Neural cell (in vitro differentiated cells): ENCODE results near the gene SVOP. TPM values are rescaled to one million over a fixed set of nuclear protein-coding genes. Genes with fewer than 3 reads are reported as not detected.

Source experiments
- H2AFZ ChIP-seq: fragments of 200-600, 300-800 bp; sonication (generic), shearing (Covaris generic); 2 replicates; pipeline ENCODE4 v1.6.0; 2014; ENCODE audit warnings: low read depth, mild to moderate bottlenecking, antibody characterized with exemption, low read length, moderate library complexity
- H3F3A ChIP-seq: fragments of 200-600 bp; shearing (Covaris generic); 2 replicates; pipeline ENCODE4 v1.6.1; 2016; ENCODE audit warnings: mild to moderate bottlenecking, moderate library complexity, mixed read lengths, antibody characterized with exemption, low read length; ENCODE audit not compliant: insufficient read depth, poor library complexity, severe bottlenecking
- H3K27ac ChIP-seq: fragments of 200-600, 300-800 bp; sonication (generic), shearing (Covaris generic); 2 replicates; pipeline ENCODE4 v1.5.1; 2014; ENCODE audit warnings: mild to moderate bottlenecking, low read length, moderate library complexity
- H3K27me3 ChIP-seq: fragments of 300-800, 200-600 bp; sonication (generic), shearing (Covaris generic); 2 replicates; pipeline ENCODE4 v1.6.0; 2014; ENCODE audit warnings: mild to moderate bottlenecking, low read depth, low read length, moderate library complexity; ENCODE audit not compliant: insufficient read depth
- H3K36me3 ChIP-seq: fragments of 300-800, 200-600 bp; sonication (generic), shearing (Covaris generic); 2 replicates; pipeline ENCODE4 v1.5.1; 2014; ENCODE audit warnings: mild to moderate bottlenecking, antibody characterized with exemption, low read length, moderate library complexity; ENCODE audit not compliant: insufficient read depth
- H3K4me2 ChIP-seq: fragments of 300-800, 200-600 bp; sonication (generic), shearing (Covaris generic); 2 replicates; pipeline ENCODE4 v1.6.0; 2014; ENCODE audit warnings: mild to moderate bottlenecking, low read length
- H3K4me3 ChIP-seq: fragments of 300-800, 200-600 bp; sonication (generic), shearing (Covaris generic); 2 replicates; pipeline ENCODE4 v1.5.1; 2014; ENCODE audit warnings: mild to moderate bottlenecking, low read length, moderate library complexity
- H3K79me2 ChIP-seq: fragments of 200-600 bp; shearing (Covaris generic); replicated peaks from 2 replicates; pipeline ENCODE4 v1.6.0; 2014; ENCODE audit warnings: mild to moderate bottlenecking, low read length, moderate library complexity; ENCODE audit not compliant: insufficient read depth
- H3K9ac ChIP-seq: fragments of 300-800, 200-600 bp; sonication (generic), shearing (Covaris generic); 2 replicates; pipeline ENCODE4 v1.6.1; 2016; ENCODE audit warnings: mild to moderate bottlenecking, low read length, mixed read lengths
- H3K9me2 ChIP-seq: fragments of 200-600 bp; shearing (Covaris generic); 2 replicates; pipeline ENCODE4 v1.6.1; 2016; ENCODE audit warnings: mild to moderate bottlenecking, low read length, mixed read lengths; ENCODE audit not compliant: insufficient read depth
- H3K9me3 ChIP-seq: fragments of 200-600, 300-800 bp; sonication (generic), shearing (Covaris generic); 2 replicates; pipeline ENCODE4 v1.6.1; 2016; ENCODE audit warnings: mild to moderate bottlenecking, mixed run types, low read length, moderate library complexity, mixed read lengths
- H4K20me1 ChIP-seq: fragments of 200-600 bp; shearing (Covaris generic); 2 replicates; pipeline ENCODE4 v1.6.1; 2016; ENCODE audit warnings: mild to moderate bottlenecking, mixed run types; ENCODE audit not compliant: insufficient read depth
- EP300 ChIP-seq: fragments of 450-650 bp; conservative IDR thresholded peaks from 2 replicates; pipeline ENCODE4 v1.6.1; 2014; ENCODE audit warnings: antibody characterized with exemption, mild to moderate bottlenecking, moderate library complexity; ENCODE audit not compliant: poor library complexity, severe bottlenecking
- EZH2 ChIP-seq: fragments of 200-600, 300-800 bp; shearing (Covaris generic), sonication (generic); IDR thresholded peaks from 2 replicates; pipeline ENCODE4 v1.6.1; 2014; ENCODE audit warnings: antibody characterized with exemption, low read length, borderline replicate concordance, mild to moderate bottlenecking; ENCODE audit not compliant: insufficient read depth, poor library complexity, severe bottlenecking
- MXI1 ChIP-seq: fragments of 450-650 bp; conservative IDR thresholded peaks from 2 replicates; pipeline ENCODE4 v1.6.1; 2014; ENCODE audit warnings: antibody characterized with exemption, mild to moderate bottlenecking; ENCODE audit not compliant: poor library complexity, severe bottlenecking
- POLR2AphosphoS5 ChIP-seq: IDR thresholded peaks from 2 replicates; pipeline ENCODE4 v1.6.1; 2012
- RAD21 ChIP-seq: fragments of 450-650 bp; conservative IDR thresholded peaks from 2 replicates; pipeline ENCODE4 v1.6.1; 2014; ENCODE audit warnings: antibody characterized with exemption, mild to moderate bottlenecking, moderate library complexity
- SMC3 ChIP-seq: fragments of 450-650 bp; conservative IDR thresholded peaks from 2 replicates; pipeline ENCODE4 v1.6.1; 2014; ENCODE audit warnings: antibody characterized with exemption, mild to moderate bottlenecking, moderate library complexity; ENCODE audit not compliant: poor library complexity
- TAF1 ChIP-seq: IDR thresholded peaks from 2 replicates; pipeline ENCODE4 v1.6.1; 2012; ENCODE audit warnings: low read depth
- polyA plus RNA-seq: library from polyadenylated mRNA; depleted of rRNA; stranded (reverse); fragments of >200 nt; gene quantifications from 2 replicates; pipeline ENCODE4 v1.2.3, GENCODE V29; 2014
- TF ChIP-seq, protein P1 (sequence below): IDR thresholded peaks from 2 replicates; pipeline ENCODE4 v1.6.1; 2012; ENCODE audit warnings: borderline replicate concordance
- TF ChIP-seq, protein P2 (sequence below): fragments of 450-650 bp; IDR thresholded peaks from 2 replicates; pipeline ENCODE4 v1.5.1; 2014; ENCODE audit warnings: antibody characterized with exemption, mild to moderate bottlenecking, moderate library complexity; ENCODE audit not compliant: poor library complexity, severe bottlenecking

The SVOP gene
- polyA plus RNA-seq, 1 donor from 2014 or later: 41.3 TPM

DNA sequence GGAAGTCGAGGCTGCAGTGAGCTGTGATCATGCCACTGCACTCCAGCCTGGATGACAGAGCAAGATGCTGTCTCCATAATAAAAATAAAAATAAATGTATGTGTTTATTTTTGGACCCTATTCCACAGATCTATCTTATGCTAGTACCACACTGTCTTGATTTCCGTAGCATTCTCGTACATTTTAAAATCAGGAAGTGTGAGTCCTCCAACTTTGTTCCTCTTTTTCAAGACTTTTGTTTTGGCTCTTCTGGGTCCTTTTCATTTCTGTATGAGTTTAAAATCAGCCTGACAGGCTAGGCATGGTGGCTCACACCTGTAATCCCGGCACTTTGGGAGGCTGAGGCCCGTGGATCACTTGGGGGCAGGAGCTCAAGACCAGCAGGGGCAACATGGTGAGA lies 115.1 kb downstream of the SVOP start:
- H4K20me1 ChIP-seq: no peaks in the 10 kb centered on the region
- no peaks in the 10 kb centered on the region for H3K36me3 ChIP-seq
- no peaks in the 10 kb centered on the region for H3K27me3 ChIP-seq
- no peaks in the 10 kb centered on the region for H3F3A ChIP-seq
- H3K27ac ChIP-seq: no peak overlapping the region
- H3K4me3 ChIP-seq: no peak overlapping the region
- no peaks in the 10 kb centered on the region for H3K79me2 ChIP-seq
- H2AFZ ChIP-seq: no peak overlapping the region
- H3K9me2 ChIP-seq: no peaks in the 10 kb centered on the region
- H3K4me2 ChIP-seq: no peak overlapping the region
- H3K9me3 ChIP-seq: no peaks in the 10 kb centered on the region
- TF ChIP-seq SMC3 (no peak), EP300 (no peak), POLR2AphosphoS5 (no peak)
- no peak overlapping the region for H3K9ac ChIP-seq

DNA sequence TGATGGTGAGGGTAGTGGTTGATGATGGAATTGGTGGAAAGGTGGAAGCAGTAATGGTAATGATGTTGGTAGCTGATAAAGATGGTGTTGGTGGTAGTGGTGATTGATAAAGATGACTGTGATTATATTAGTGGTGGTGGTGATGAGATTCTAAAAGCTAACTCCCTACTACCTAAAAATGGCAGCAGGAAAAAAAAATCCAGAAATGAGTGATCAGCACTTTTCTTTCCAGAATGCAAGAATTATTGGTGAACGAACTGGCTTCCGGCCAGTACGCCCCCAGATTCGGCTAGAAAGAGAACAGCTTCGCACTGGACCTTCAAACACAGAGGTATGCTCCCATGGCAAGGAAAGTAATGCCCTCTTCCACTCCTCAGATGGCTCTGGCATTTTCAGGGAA lies 121.7 kb downstream of the SVOP start:
- no peaks in the 10 kb centered on the region for H3K9me3 ChIP-seq
- no peaks in the 10 kb centered on the region for H3K79me2 ChIP-seq
- TF ChIP-seq, protein P1, sequence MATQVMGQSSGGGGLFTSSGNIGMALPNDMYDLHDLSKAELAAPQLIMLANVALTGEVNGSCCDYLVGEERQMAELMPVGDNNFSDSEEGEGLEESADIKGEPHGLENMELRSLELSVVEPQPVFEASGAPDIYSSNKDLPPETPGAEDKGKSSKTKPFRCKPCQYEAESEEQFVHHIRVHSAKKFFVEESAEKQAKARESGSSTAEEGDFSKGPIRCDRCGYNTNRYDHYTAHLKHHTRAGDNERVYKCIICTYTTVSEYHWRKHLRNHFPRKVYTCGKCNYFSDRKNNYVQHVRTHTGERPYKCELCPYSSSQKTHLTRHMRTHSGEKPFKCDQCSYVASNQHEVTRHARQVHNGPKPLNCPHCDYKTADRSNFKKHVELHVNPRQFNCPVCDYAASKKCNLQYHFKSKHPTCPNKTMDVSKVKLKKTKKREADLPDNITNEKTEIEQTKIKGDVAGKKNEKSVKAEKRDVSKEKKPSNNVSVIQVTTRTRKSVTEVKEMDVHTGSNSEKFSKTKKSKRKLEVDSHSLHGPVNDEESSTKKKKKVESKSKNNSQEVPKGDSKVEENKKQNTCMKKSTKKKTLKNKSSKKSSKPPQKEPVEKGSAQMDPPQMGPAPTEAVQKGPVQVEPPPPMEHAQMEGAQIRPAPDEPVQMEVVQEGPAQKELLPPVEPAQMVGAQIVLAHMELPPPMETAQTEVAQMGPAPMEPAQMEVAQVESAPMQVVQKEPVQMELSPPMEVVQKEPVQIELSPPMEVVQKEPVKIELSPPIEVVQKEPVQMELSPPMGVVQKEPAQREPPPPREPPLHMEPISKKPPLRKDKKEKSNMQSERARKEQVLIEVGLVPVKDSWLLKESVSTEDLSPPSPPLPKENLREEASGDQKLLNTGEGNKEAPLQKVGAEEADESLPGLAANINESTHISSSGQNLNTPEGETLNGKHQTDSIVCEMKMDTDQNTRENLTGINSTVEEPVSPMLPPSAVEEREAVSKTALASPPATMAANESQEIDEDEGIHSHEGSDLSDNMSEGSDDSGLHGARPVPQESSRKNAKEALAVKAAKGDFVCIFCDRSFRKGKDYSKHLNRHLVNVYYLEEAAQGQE: no peak
- TF ChIP-seq SMC3: no peak
- TF ChIP-seq, protein P2, sequence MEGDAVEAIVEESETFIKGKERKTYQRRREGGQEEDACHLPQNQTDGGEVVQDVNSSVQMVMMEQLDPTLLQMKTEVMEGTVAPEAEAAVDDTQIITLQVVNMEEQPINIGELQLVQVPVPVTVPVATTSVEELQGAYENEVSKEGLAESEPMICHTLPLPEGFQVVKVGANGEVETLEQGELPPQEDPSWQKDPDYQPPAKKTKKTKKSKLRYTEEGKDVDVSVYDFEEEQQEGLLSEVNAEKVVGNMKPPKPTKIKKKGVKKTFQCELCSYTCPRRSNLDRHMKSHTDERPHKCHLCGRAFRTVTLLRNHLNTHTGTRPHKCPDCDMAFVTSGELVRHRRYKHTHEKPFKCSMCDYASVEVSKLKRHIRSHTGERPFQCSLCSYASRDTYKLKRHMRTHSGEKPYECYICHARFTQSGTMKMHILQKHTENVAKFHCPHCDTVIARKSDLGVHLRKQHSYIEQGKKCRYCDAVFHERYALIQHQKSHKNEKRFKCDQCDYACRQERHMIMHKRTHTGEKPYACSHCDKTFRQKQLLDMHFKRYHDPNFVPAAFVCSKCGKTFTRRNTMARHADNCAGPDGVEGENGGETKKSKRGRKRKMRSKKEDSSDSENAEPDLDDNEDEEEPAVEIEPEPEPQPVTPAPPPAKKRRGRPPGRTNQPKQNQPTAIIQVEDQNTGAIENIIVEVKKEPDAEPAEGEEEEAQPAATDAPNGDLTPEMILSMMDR: no peak
- no peak for TF ChIP-seq RAD21
- no peaks in the 10 kb centered on the region for H3K9me2 ChIP-seq
- no peaks in the 10 kb centered on the region for H3F3A ChIP-seq
- no peak overlapping the region for H3K4me2 ChIP-seq
- no peaks in the 10 kb centered on the region for H3K27me3 ChIP-seq
- H4K20me1 ChIP-seq: no peaks in the 10 kb centered on the region
- H2AFZ ChIP-seq: no peak overlapping the region
- H3K4me3 ChIP-seq: no peak overlapping the region
- no peak overlapping the region for H3K9ac ChIP-seq
- H3K27ac ChIP-seq: no peak overlapping the region
- peaks cover 4% of the 10 kb centered on the region for H3K36me3 ChIP-seq

DNA sequence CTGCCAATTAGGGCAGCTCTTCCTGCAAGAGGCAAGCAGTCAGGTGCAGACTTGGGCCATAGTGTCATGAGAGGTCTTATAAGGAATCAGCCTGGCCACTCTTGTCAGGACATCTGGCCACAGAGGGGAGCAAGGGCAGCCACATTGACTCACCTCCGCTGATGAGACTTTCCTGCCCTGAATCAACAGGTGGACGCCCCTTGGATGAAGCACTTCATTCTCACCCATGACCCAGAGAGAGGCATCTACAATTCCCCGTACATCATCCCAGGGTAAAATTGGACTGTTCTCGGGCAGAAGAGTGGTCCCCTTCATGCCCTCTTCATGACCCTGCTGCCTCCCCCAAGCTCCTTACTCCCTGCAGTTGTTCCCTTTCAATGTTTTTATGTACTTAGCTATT lies 124.1 kb downstream of the SVOP start:
- H3K27ac ChIP-seq: no peak overlapping the region
- no peaks in the 10 kb centered on the region for H3K9me3 ChIP-seq
- no peaks in the 10 kb centered on the region for H3K9me2 ChIP-seq
- H3F3A ChIP-seq: no peaks in the 10 kb centered on the region
- H2AFZ ChIP-seq: no peak overlapping the region
- TF ChIP-seq TAF1: no peak
- no peak for TF ChIP-seq EP300
- no peak for TF ChIP-seq POLR2AphosphoS5
- TF ChIP-seq, protein P2: no peak
- TF ChIP-seq, protein P1: no peak
- TF ChIP-seq RAD21: no peak
- no peak for TF ChIP-seq MXI1
- no peak for TF ChIP-seq SMC3
- TF ChIP-seq EZH2: no peak
- no peaks in the 10 kb centered on the region for H4K20me1 ChIP-seq
- H3K9ac ChIP-seq: no peak overlapping the region
- no peaks in the 10 kb centered on the region for H3K79me2 ChIP-seq
- H3K27me3 ChIP-seq: no peaks in the 10 kb centered on the region
- no peak overlapping the region for H3K4me2 ChIP-seq
- peaks cover 4% of the 10 kb centered on the region for H3K36me3 ChIP-seq
- H3K4me3 ChIP-seq: no peak overlapping the region
